ENCODE measurements around the gene YWHAB. TPM values are rescaled to one million over a fixed set of nuclear protein-coding genes. Genes with fewer than 3 reads are reported as not detected.

Gene YWHAB
- total RNA-seq, 2 donors from 2014 or later = 256 to 282 TPM

DNA sequence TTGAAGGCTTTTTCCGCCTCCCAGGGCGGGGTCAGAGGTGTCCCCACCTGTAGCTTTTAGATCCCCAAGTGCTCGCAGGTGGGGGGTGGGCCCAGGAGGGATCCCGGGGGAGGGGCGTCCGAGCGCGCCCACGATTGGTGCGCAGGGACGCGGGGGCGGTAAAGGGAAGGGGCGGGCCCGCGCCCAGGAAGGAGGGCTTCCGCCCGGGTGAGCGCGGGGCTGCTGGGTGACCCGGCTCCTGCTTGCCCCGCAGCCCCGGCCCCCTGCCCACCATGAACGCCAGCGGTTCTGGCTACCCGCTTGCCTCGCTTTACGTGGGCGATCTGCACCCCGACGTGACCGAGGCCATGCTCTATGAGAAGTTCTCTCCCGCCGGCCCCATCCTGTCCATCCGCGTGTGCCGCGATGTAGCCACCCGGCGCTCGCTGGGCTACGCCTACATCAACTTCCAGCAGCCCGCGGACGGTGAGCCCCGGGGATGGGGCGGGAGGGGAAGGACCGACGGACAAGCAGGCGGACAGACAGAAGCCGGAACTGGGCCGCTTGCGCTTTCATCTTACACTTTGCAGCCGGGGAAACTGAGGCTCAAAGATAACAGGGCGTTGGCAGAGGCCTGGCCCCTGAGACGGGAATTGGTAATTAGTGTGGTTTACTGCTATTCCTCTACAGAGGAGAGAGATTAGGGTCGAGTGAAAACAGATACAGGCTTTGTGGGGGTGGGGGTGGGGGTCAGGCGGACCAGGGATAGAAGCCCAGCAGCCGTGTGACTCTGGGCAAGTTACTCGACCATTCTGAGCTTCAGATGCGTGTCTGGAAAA is 24.6 kb downstream of the YWHAB start, which contains the start of gene PABPC1L:
Gene PABPC1L (plus strand): TSS at position 189 of the 818 bp plus-strand sequence. CDS start 84 bp downstream, at position 273.
- Histone ChIP-seq H3K27me3 (no peaks in the 10 kb centered on the region), H3K27ac (no peak within 1 kb of the TSS), H3K9me3 (no peaks in the 10 kb centered on the region), H3K4me3 (peak within 1 kb of the TSS; percentile 68), H3K4me1 (peaks cover 3% of the 10 kb centered on the region), H3K9ac (ENCODE audit: low read depth in 2 of 2, low read length in 2 of 2) (peak within 1 kb of the TSS; percentile 13 to 45), H3K36me3 (peaks cover 4% of the 10 kb centered on the region)
- intact Hi-C loops (cut with DNase I) = no loop called here
- DNase-seq = peak; percentile 87
- TF ChIP-seq, protein P1, sequence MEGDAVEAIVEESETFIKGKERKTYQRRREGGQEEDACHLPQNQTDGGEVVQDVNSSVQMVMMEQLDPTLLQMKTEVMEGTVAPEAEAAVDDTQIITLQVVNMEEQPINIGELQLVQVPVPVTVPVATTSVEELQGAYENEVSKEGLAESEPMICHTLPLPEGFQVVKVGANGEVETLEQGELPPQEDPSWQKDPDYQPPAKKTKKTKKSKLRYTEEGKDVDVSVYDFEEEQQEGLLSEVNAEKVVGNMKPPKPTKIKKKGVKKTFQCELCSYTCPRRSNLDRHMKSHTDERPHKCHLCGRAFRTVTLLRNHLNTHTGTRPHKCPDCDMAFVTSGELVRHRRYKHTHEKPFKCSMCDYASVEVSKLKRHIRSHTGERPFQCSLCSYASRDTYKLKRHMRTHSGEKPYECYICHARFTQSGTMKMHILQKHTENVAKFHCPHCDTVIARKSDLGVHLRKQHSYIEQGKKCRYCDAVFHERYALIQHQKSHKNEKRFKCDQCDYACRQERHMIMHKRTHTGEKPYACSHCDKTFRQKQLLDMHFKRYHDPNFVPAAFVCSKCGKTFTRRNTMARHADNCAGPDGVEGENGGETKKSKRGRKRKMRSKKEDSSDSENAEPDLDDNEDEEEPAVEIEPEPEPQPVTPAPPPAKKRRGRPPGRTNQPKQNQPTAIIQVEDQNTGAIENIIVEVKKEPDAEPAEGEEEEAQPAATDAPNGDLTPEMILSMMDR (IDR thresholded peaks at IDR 0.05) = no peak

DNA sequence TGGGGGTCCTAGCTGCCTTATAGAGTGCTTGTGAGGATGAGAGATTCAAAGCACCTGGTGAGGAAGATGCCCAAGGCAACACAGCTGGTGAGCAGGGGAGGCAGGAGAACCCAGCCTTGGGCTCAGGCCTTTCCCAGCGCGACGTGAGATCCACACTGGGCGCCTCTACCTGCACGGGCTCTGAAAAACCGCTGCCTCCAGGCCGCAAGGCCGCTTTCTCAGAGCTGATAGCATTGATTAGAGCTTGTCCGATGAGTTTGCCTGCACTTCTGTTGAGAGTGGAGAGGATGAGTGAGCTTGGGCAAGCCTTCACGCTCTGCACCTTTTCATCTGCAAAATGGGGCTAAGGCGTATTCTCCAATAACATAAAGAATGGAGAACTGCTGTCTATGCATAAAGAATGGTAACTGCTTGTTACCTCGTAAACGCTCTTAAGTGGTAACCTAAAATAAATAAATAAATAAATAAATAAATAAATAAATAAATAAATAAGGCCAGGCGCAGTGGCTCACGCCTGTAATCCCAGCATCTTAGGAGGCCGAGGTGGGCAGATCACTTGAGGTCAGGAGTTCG is 25.3 kb downstream of the YWHAB start:
- Histone ChIP-seq H3K4me1 (peaks cover 3% of the 10 kb centered on the region), H3K4me3 (peak overlapping the region; percentile 68), H3K9ac (ENCODE audit: low read depth in 2 of 2, low read length in 2 of 2) (peak overlapping the region in 1 of 2 donors; percentile 13), H3K27ac (no peak overlapping the region), H3K27me3 (no peaks in the 10 kb centered on the region), H3K36me3 (no peaks in the 10 kb centered on the region), H3K9me3 (no peaks in the 10 kb centered on the region)
- no peak for DNase-seq
- TF ChIP-seq, protein P1 (IDR thresholded peaks at IDR 0.05) = no peak
- intact Hi-C loops (cut with DNase I) = no loop called here

DNA sequence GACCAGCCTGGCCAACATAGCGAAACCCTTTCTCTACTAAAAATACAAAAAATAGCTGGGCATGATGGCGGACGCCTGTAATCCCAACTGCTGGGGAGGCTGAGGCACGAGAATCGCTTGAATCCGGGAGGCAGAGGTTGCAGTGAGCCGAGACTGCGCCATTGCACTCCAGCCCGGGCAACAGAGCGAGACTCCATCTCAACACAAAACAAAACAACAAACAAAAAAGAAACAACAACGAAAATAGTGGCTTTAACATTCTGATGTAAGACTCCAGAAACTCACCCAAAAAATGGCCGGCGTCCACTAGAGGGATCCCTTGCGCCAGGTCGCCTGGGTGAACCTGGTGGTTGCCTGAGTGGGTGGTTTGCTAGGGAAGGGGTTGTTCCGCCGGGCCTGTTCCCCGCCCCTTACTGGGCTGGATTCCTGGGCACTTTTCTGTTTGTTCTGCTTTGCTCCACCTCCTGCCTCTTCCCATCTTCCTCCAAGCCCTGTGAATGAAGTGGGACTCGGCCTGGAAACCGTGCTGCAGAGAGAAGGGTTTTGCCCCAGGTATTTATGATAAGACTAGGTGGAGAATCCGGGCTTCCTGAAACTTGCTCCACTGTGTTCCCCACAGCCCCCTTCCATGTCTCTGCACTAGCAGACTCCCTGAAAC is 25.9 kb downstream of the YWHAB start:
- H3K36me3 ChIP-seq = no peaks in the 10 kb centered on the region
- no peak overlapping the region for H3K27ac ChIP-seq
- DNase-seq = peak; percentile 85
- H3K9me3 ChIP-seq = no peaks in the 10 kb centered on the region
- intact Hi-C loops (cut with DNase I) = no loop called here
- H3K4me3 ChIP-seq = no peak overlapping the region
- no peak overlapping the region for H3K9ac ChIP-seq (ENCODE audit: low read depth in 2 of 2, low read length in 2 of 2)
- H3K27me3 ChIP-seq = no peaks in the 10 kb centered on the region
- TF ChIP-seq, protein P1 (IDR thresholded peaks at IDR 0.05) = peak; percentile 37
- peaks cover 3% of the 10 kb centered on the region for H3K4me1 ChIP-seq

DNA sequence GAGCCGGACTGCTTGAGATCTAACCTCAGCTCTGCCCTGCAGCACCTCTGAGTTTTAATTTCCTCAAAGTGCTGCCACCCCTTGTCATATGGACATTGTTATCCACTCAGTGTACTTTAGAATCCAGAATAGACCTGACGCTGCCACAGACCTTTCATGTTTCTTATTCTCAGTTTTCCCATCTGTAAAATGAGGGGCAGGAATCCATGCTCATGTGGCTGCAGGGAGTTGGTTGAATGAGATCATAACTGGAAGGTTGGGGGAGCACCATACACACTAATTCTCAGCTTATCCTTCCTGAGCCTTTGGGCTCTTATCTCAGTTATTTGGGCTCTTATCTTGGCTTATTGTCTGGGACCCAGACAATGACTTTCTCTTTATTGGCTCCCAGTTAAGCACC is 26.7 kb downstream of the YWHAB start:
- Histone ChIP-seq H3K4me3 (no peak overlapping the region), H3K9ac (ENCODE audit: low read depth in 2 of 2, low read length in 2 of 2) (no peak overlapping the region)
- intact Hi-C loops (cut with DNase I) = no loop called here

DNA sequence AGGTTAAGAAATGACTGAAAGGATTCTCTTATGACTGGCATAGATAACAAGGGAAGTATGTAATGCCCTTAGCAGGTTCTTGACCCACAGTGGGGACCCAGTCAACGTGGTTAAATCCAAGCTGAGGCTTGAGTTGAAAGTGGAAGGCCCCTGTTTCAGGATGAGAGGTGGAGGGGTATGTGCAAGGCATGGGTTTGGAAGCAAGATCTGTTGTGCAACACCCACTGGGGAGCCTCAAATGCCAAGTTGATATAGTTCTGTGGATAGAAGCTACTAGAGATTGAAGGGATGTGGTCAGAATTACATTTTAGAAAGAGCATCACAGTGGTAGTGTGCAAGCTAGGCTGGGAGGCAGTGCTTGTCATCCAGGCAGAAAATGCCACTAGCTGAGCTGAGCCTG is 29.4 kb downstream of the YWHAB start:
- TF ChIP-seq, protein P1 (IDR thresholded peaks at IDR 0.05) = no peak
- Histone ChIP-seq H3K4me3 (no peak overlapping the region), H3K9me3 (no peaks in the 10 kb centered on the region), H3K27me3 (no peaks in the 10 kb centered on the region), H3K4me1 (peaks cover 3% of the 10 kb centered on the region), H3K9ac (ENCODE audit: low read depth in 2 of 2, low read length in 2 of 2) (no peak overlapping the region), H3K27ac (no peak overlapping the region), H3K36me3 (no peaks in the 10 kb centered on the region)
- DNase-seq = no peak
- intact Hi-C loops (cut with DNase I) = no loop called here

More for the DNA sequence above, 26.7 kb downstream of the YWHAB start:
- no peaks in the 10 kb centered on the region for H3K9me3 ChIP-seq
- no peak for DNase-seq
- no peaks in the 10 kb centered on the region for H3K36me3 ChIP-seq
- H3K27me3 ChIP-seq = no peaks in the 10 kb centered on the region
- TF ChIP-seq, protein P1 (IDR thresholded peaks at IDR 0.05) = no peak
- H3K4me1 ChIP-seq = peaks cover 3% of the 10 kb centered on the region
- H3K27ac ChIP-seq = no peak overlapping the region
